Measurements from ENCODE around the gene NPIPA8.
"Not testable (repeated sequence)": the region's sequence is repeated elsewhere in the genome, so short reads cannot be mapped to it uniquely, and the experiment has no call there.

The NPIPA8 gene

DNA sequence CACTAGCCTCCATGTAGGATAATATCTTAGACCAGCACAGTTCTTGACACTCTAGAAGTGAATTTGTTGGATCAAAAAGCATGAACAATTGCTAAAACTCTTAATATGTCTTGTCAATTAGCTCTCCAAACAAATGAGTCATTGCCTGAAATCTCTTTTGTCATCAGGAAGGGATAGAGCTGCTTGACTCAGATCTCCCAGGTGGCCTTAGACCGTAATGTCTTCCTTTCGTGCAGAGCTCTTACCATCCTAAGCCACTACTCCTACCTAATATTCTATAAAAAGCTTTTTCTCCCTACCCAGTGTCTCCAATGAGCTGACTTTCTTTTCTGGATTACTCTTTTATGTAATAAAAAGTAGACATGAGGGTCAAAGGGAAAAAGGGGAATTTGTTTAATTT lies 66.4 kb downstream of the NPIPA8 start:
- DNase-seq = not testable (repeated sequence)
